Panc1 (cell line): ENCODE results near the gene C1orf167. TPM values are rescaled to one million over a fixed set of nuclear protein-coding genes. Genes with fewer than 3 reads are reported as not detected.

ENCODE experiments used
- ATAC-seq: fragments of 200-7000 bp; cut with Tn5 transposase; 2 replicates; pipeline ENCODE4 v1.9.1; 2020; ENCODE audit warnings: mild to moderate bottlenecking, moderate library complexity
- BruUV-seq: library from RNA; stranded (reverse); fragments of 400-500 nt; replicated peaks from 2 replicates; lab custom pipeline; 2021; lab: Mats Ljungman, UMichigan
- CTCF ChIA-PET: fragments of 300-600 bp; sonication (Branson Sonifier 250); formaldehyde crosslinking; loops from one replicate; lab custom pipeline; 2022; ENCODE audit warnings: antibody characterized with exemption; lab: Charles Lee
- POLR2A ChIA-PET: fragments of 300-600 bp; sonication (Branson Sonifier 250); formaldehyde crosslinking; loops from one replicate; lab custom pipeline; 2022; ENCODE audit warnings: antibody characterized with exemption; lab: Charles Lee
- DNase-seq: peaks from one replicate; pipeline ENCODE4 v3.0.0-alpha.2; 2010; ENCODE audit warnings: low read depth, low spot score
- H3K27ac ChIP-seq: 2 replicates; pipeline ENCODE4 v1.5.1; 2011; ENCODE audit warnings: mild to moderate bottlenecking, low read length, inconsistent platforms
- H3K27me3 ChIP-seq: fragments of 200-500 bp; sonication (Bioruptor generic); 2 replicates; pipeline ENCODE4 v1.6.0; 2014; ENCODE audit warnings: low read length, inconsistent platforms; ENCODE audit not compliant: control insufficient read depth, insufficient read depth
- H3K36me3 ChIP-seq: fragments of 200-500 bp; sonication (Bioruptor generic); 2 replicates; pipeline ENCODE4 v1.5.1; 2014; ENCODE audit warnings: inconsistent platforms, mild to moderate bottlenecking, low read length, moderate library complexity; ENCODE audit not compliant: control insufficient read depth, insufficient read depth
- H3K4me1 ChIP-seq: 2 replicates; pipeline ENCODE4 v1.5.1; 2011; ENCODE audit warnings: inconsistent platforms, mild to moderate bottlenecking, low read length, moderate library complexity; ENCODE audit not compliant: control insufficient read depth, insufficient read depth
- H3K4me3 ChIP-seq, 2 experiments: 2 replicates each; pipeline ENCODE4 v1.5.1; 2011 to 2012; ENCODE audit warnings: low read depth in 2 of 2, low read length in 2 of 2, mild to moderate bottlenecking in 2 of 2, inconsistent platforms in 1 of 2, moderate library complexity in 1 of 2
- H3K9me3 ChIP-seq: fragments of 200-500 bp; sonication (Bioruptor generic); 2 replicates; pipeline ENCODE4 v1.5.1; 2014; ENCODE audit warnings: low read depth, mild to moderate bottlenecking, inconsistent platforms, low read length, moderate library complexity; ENCODE audit not compliant: control insufficient read depth, insufficient read depth
- POLR2AphosphoS5 ChIP-seq: IDR thresholded peaks from 2 replicates; pipeline ENCODE4 v1.6.1; 2012; ENCODE audit warnings: mild to moderate bottlenecking, low read depth, low read length, moderate library complexity
- SIN3A ChIP-seq: IDR thresholded peaks from 2 replicates; pipeline ENCODE4 v1.6.1; 2012; ENCODE audit warnings: low read depth, mild to moderate bottlenecking, low read length, moderate library complexity, borderline replicate concordance; ENCODE audit not compliant: insufficient read depth
- TCF7L2 ChIP-seq: IDR thresholded peaks from 2 replicates; pipeline ENCODE4 v1.6.1; 2011; ENCODE audit warnings: mild to moderate bottlenecking, low read depth, low read length, inconsistent platforms
- in situ Hi-C: cut with HindIII; loops from 2 replicates; pipeline ENCODE4 v1.10.0; 2016; ENCODE audit warnings: low sequenced_read_pairs, low pct_unique_long_range_greater_than_20kb
- intact Hi-C: fragments of 100-400 bp; cut with micrococcal nuclease; formaldehyde crosslinking; loops from one replicate; pipeline ENCODE4 v1.10.0; 2022; ENCODE audit not compliant: unreplicated experiment
- total RNA-seq: library from RNA; stranded (reverse); gene quantifications from one replicate; pipeline ENCODE4 v1.2.1, GENCODE V29; 2021; ENCODE audit not compliant: unreplicated experiment
- TF ChIP-seq, protein P1 (sequence below), 2 experiments: IDR thresholded peaks; 2 replicates each; pipeline ENCODE4 v1.6.1; 2011 to 2012; ENCODE audit warnings: low read depth in 2 of 2, control low read depth in 1 of 2, low read length in 1 of 2, mild to moderate bottlenecking in 1 of 2, moderate library complexity in 1 of 2; ENCODE audit not compliant: insufficient read depth in 1 of 2
- TF ChIP-seq, protein P2 (sequence below): fragments of 450-650 bp; IDR thresholded peaks from 2 replicates; pipeline ENCODE4 v1.5.1; 2017; ENCODE audit warnings: mild to moderate bottlenecking

The C1orf167 gene
- total RNA-seq, 1 experiment from 2014 or later = not detected

DNA sequence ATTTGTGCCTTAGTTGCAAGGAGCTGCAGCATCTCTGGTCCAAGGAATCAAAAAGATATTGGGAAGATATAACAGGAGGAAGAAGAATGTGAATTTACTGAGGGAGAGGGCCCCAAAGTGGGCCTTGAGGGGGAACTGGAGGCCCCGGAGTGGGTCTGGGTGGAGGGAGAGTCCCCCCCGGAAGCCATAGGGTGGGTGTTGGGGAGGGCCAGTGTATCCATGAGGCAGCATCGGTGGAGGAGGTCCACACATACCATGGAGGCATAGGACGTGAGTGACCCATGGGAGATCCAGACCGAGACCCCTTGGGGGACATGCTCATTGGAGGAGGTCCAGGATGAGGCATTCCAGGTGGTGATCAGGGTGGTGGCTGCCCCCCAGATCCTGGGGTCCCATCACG, 708 bp upstream of the C1orf167 start:
- no peak for ATAC-seq
- Histone ChIP-seq H3K27me3 (no peaks in the 10 kb centered on the region), H3K36me3 (no peaks in the 10 kb centered on the region), H3K9me3 (no peaks in the 10 kb centered on the region), H3K4me3 (no peak overlapping the region), H3K4me1 (no peaks in the 10 kb centered on the region), H3K27ac (no peak overlapping the region)
- CTCF ChIA-PET = no interaction called here
- in situ Hi-C loops (no loop called here), intact Hi-C loops (no loop called here)
- DNase-seq = no peak
- BruUV-seq = no TSS peak
- TF ChIP-seq, protein P1, sequence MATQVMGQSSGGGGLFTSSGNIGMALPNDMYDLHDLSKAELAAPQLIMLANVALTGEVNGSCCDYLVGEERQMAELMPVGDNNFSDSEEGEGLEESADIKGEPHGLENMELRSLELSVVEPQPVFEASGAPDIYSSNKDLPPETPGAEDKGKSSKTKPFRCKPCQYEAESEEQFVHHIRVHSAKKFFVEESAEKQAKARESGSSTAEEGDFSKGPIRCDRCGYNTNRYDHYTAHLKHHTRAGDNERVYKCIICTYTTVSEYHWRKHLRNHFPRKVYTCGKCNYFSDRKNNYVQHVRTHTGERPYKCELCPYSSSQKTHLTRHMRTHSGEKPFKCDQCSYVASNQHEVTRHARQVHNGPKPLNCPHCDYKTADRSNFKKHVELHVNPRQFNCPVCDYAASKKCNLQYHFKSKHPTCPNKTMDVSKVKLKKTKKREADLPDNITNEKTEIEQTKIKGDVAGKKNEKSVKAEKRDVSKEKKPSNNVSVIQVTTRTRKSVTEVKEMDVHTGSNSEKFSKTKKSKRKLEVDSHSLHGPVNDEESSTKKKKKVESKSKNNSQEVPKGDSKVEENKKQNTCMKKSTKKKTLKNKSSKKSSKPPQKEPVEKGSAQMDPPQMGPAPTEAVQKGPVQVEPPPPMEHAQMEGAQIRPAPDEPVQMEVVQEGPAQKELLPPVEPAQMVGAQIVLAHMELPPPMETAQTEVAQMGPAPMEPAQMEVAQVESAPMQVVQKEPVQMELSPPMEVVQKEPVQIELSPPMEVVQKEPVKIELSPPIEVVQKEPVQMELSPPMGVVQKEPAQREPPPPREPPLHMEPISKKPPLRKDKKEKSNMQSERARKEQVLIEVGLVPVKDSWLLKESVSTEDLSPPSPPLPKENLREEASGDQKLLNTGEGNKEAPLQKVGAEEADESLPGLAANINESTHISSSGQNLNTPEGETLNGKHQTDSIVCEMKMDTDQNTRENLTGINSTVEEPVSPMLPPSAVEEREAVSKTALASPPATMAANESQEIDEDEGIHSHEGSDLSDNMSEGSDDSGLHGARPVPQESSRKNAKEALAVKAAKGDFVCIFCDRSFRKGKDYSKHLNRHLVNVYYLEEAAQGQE (IDR thresholded peaks at IDR 0.05; ENCODE audit: insufficient read depth in 1 of 2, low read depth in 2 of 2, low read length in 1 of 2) = no peak
- no peak for TF ChIP-seq POLR2AphosphoS5
- TF ChIP-seq SIN3A = no peak
- POLR2A ChIA-PET = no interaction called here

DNA sequence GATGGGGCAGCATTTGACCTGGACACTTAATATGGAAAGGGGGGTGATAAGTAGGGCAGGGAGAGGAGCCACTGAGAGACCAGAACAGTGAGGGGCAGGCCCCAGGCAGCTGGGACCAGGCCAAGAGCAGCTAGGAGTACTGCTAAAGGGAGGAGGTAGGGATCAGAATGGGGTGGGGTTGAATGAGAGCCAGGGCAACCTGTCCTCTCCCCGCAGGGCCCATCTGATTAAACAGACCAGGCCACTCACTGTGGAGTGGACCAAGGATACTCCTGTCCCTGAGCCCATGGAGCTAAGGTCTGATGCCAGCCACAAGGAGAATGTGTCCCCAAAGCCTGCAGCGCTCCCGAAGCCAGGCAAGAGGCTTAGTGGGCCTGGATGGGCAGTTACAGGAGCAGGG, 2.1 kb downstream of the C1orf167 start:
- Histone ChIP-seq H3K4me1 (no peaks in the 10 kb centered on the region), H3K4me3 (no peak overlapping the region), H3K27ac (no peak overlapping the region), H3K9me3 (no peaks in the 10 kb centered on the region), H3K27me3 (no peaks in the 10 kb centered on the region), H3K36me3 (no peaks in the 10 kb centered on the region)
- in situ Hi-C loops (no loop called here), intact Hi-C loops (no loop called here)
- ChIA-PET POLR2A (no interaction called here), CTCF (interaction anchor here (0.5 kb wide), 1 partner anchor 286 kb away, joined by 3 read pairs; no protein-coding TSS in a partner anchor)
- TF ChIP-seq, protein P2, sequence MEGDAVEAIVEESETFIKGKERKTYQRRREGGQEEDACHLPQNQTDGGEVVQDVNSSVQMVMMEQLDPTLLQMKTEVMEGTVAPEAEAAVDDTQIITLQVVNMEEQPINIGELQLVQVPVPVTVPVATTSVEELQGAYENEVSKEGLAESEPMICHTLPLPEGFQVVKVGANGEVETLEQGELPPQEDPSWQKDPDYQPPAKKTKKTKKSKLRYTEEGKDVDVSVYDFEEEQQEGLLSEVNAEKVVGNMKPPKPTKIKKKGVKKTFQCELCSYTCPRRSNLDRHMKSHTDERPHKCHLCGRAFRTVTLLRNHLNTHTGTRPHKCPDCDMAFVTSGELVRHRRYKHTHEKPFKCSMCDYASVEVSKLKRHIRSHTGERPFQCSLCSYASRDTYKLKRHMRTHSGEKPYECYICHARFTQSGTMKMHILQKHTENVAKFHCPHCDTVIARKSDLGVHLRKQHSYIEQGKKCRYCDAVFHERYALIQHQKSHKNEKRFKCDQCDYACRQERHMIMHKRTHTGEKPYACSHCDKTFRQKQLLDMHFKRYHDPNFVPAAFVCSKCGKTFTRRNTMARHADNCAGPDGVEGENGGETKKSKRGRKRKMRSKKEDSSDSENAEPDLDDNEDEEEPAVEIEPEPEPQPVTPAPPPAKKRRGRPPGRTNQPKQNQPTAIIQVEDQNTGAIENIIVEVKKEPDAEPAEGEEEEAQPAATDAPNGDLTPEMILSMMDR = no peak
- TF ChIP-seq, protein P1 (IDR thresholded peaks at IDR 0.05; ENCODE audit: insufficient read depth in 1 of 2, low read depth in 2 of 2, low read length in 1 of 2) = no peak
- TF ChIP-seq TCF7L2 = no peak
- no peak for TF ChIP-seq POLR2AphosphoS5
- no TSS peak for BruUV-seq
- DNase-seq = no peak
- peak; percentile 44 for ATAC-seq
